Esophagus (tissue), 2 donors: ENCODE measurements around the gene ATF7IP. TPM values are rescaled to one million over a fixed set of nuclear protein-coding genes. Genes with fewer than 3 reads are reported as not detected.
A peak's percentile ranks its signal among the peaks of the same experiment; 100 is the strongest.
"Not testable (repeated sequence)": the region's sequence is repeated elsewhere in the genome, so short reads cannot be mapped to it uniquely, and the experiment has no call there.

ENCODE experiments used
- H3K27ac ChIP-seq, 2 donors: one replicate each; pipeline ENCODE4 v1.5.1; 2013; ENCODE audit warnings: low read depth in 2 of 2, mild to moderate bottlenecking in 2 of 2, inconsistent platforms in 1 of 2, low read length in 1 of 2, moderate library complexity in 1 of 2
- H3K27me3 ChIP-seq, 2 donors: one replicate each; pipeline ENCODE4 v1.6.1; 2013; ENCODE audit warnings: low read length in 2 of 2, control low read depth in 1 of 2, mild to moderate bottlenecking in 1 of 2; ENCODE audit not compliant: insufficient read depth in 2 of 2, control insufficient read depth in 1 of 2
- H3K36me3 ChIP-seq, 2 donors: one replicate each; pipeline ENCODE4 v1.6.1; 2013; ENCODE audit warnings: low read length in 1 of 2; ENCODE audit not compliant: control insufficient read depth in 2 of 2, insufficient read depth in 2 of 2
- H3K4me1 ChIP-seq, 2 donors: one replicate each; pipeline ENCODE4 v1.6.1; 2013; ENCODE audit warnings: low read length in 1 of 2; ENCODE audit not compliant: control insufficient read depth in 2 of 2, insufficient read depth in 2 of 2
- H3K4me3 ChIP-seq, 2 donors: one replicate each; pipeline ENCODE4 v1.5.1; 2013; ENCODE audit warnings: low read length in 2 of 2, mild to moderate bottlenecking in 2 of 2, low read depth in 1 of 2, moderate library complexity in 1 of 2
- H3K9me3 ChIP-seq, 2 donors: one replicate each; pipeline ENCODE4 v1.6.1; 2013; ENCODE audit warnings: mild to moderate bottlenecking in 2 of 2, low read depth in 1 of 2, low read length in 1 of 2, moderate library complexity in 1 of 2; ENCODE audit not compliant: control insufficient read depth in 2 of 2, insufficient read depth in 1 of 2
- WGBS, 2 donors: extraction: QIAGEN DNeasy Blood & Tissue Kit; methylation state at CpG; one replicate each; pipeline ENCODE4 v1.1.7; 2013; 5-methylcytosine and 5-hydroxymethylcytosine counted together
- polyA plus RNA-seq, 2 donors: library from polyadenylated mRNA; stranded (reverse); fragments of 200-250 nt; gene quantifications; one replicate each; pipeline ENCODE4 v1.2.3, GENCODE V29; 2013
- donor health status: healthy with polysubstance abuse.
- donor health status: Bipolar disorder and iron deficiency.

ATF7IP gene
- polyA plus RNA-seq, 2 donors: 8.0 to 10.1 TPM

GRCh38 chr12:14393751-14394150 lies 28.3 kb downstream of the ATF7IP start:
- no peaks in the 10 kb centered on the region for H3K27me3 ChIP-seq
- no peaks in the 10 kb centered on the region for H3K4me1 ChIP-seq
- H3K27ac ChIP-seq: no peak overlapping the region
- 26 to 32% methylated on average over 1 of the region's 1 CpG for WGBS, 2 donors
- no peak overlapping the region for H3K4me3 ChIP-seq
- no peaks in the 10 kb centered on the region for H3K36me3 ChIP-seq
- H3K9me3 ChIP-seq: no peaks in the 10 kb centered on the region

- H3K9me3 ChIP-seq: no peaks in the 10 kb centered on the region
- WGBS, 2 donors: 3 to 4% methylated on average over 3 of the region's 3 CpGs
- H3K27me3 ChIP-seq: no peaks in the 10 kb centered on the region
- peak overlapping the region in 1 of 2 donors; percentile 7 for H3K4me3 ChIP-seq
- H3K36me3 ChIP-seq: no peaks in the 10 kb centered on the region
- H3K27ac ChIP-seq: peak overlapping the region in 1 of 2 donors; percentile 41
- no peaks in the 10 kb centered on the region for H3K4me1 ChIP-seq
Observed at GRCh38 chr12:14394317-14395073, 29.0 kb downstream of the ATF7IP start.

DNA sequence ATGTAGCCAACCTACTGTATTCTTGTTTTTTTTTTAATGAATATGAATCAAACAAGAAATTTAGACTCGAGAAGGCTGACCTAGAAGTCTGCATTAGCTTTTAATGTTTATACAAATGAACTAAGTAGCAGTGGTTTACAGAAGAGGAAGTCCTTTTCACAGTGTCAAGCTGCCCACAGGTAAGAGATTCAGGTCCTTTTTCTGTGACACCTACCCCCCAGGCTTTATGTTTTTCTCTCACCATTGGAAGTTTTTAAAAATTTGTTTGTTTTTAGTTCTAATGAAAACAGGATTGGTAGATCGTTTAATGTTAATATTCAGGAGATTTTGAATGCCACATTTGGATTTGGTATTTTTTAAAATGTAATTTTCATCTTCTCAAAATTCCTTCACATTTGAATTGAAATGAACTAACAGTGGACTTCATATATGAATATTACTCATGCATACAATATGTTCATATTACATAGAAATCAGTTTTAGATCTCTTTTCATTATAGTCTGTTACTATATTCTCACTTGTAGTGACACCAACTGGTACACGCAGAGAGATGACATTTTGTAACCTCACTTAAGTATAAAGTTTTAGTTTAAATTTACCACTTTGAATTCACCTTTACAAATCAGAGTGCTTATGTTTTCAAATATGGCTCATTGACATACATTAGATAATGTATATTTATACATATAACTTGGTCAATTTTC lies 29.7 kb downstream of the ATF7IP start:
- Histone ChIP-seq H3K27ac (peak overlapping the region; percentile 13 to 41), H3K4me1 (no peaks in the 10 kb centered on the region)
- WGBS, 2 donors: 25 to 36% methylated on average over 3 of the region's 3 CpGs

GRCh38 chr12:14396071-14396470 lies 30.6 kb downstream of the ATF7IP start:
- H3K4me3 ChIP-seq: no peak overlapping the region
- H3K9me3 ChIP-seq: no peaks in the 10 kb centered on the region
- H3K27me3 ChIP-seq: no peaks in the 10 kb centered on the region
- no peaks in the 10 kb centered on the region for H3K36me3 ChIP-seq
- no peaks in the 10 kb centered on the region for H3K4me1 ChIP-seq
- H3K27ac ChIP-seq: peak overlapping the region in 1 of 2 donors; percentile 27
- 47 to 50% methylated on average over 1 of the region's 1 CpG for WGBS, 2 donors

More for the DNA sequence above, 29.7 kb downstream of the ATF7IP start:
- Histone ChIP-seq H3K27me3 (no peaks in the 10 kb centered on the region), H3K36me3 (no peaks in the 10 kb centered on the region), H3K9me3 (no peaks in the 10 kb centered on the region), H3K4me3 (peak overlapping the region in 1 of 2 donors; percentile 7)

- H3K27me3 ChIP-seq: no peaks in the 10 kb centered on the region
Observed at GRCh38 chr12:14399871-14400270, 34.4 kb downstream of the ATF7IP start.

DNA sequence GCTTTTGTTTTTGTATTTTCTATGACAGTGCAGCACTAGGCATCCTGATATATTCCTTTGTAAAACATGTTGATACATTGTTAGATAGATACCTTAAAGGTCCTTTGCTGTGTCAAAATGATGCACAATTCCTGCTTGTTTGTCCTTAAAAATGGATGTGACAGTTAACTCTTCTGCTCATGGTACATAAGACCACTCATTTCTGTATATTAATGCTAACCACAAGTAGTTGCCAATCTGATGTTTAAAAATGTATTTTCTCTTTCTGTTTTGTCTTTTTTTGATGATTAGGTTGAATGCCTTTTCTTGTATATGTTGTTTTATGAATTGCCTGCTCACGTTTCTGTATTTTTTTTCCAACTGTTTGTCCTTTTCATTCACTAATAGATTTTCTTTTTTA lies 35.1 kb downstream of the ATF7IP start:
- no peaks in the 10 kb centered on the region for H3K9me3 ChIP-seq
- H3K27ac ChIP-seq: no peak overlapping the region
- H3K27me3 ChIP-seq: no peaks in the 10 kb centered on the region
- no peaks in the 10 kb centered on the region for H3K36me3 ChIP-seq
- 75 to 89% methylated on average over 1 of the region's 1 CpG for WGBS, 2 donors
- no peaks in the 10 kb centered on the region for H3K4me1 ChIP-seq
- no peak overlapping the region for H3K4me3 ChIP-seq

More at GRCh38 chr12:14399871-14400270, 34.4 kb downstream of the ATF7IP start:
- H3K4me3 ChIP-seq: no peak overlapping the region
- H3K9me3 ChIP-seq: no peaks in the 10 kb centered on the region
- H3K4me1 ChIP-seq: no peaks in the 10 kb centered on the region
- WGBS, 2 donors: 76 to 82% methylated on average over 3 of the region's 3 CpGs
- no peaks in the 10 kb centered on the region for H3K36me3 ChIP-seq
- no peak overlapping the region for H3K27ac ChIP-seq

DNA sequence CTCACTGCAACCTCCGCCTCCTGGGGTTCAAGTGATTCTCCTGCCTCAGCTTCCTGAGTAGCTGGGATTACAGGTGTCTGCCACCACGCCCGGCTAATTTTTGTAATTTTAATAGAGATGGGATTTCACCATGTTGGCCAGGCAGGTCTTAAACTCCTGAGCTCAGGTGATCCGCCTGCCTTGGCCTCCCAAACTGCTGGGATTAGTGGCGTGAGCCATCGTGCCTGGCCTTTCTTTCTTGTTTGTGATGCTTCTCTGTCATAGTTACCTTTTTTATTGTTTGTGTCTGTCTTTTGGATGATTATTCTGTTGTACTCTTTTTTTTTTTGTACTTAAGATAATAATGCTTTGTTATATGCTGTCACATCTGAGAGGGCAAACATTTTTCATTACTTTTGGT lies 35.8 kb downstream of the ATF7IP start:
- 73 to 79% methylated on average over 6 of the region's 6 CpGs for WGBS, 2 donors
- H3K27ac ChIP-seq: peak overlapping the region in 1 of 2 donors; percentile 66
- not testable (repeated sequence) for H3K36me3 ChIP-seq, H3K4me1 ChIP-seq, H3K4me3 ChIP-seq, H3K9me3 ChIP-seq, H3K27me3 ChIP-seq

DNA sequence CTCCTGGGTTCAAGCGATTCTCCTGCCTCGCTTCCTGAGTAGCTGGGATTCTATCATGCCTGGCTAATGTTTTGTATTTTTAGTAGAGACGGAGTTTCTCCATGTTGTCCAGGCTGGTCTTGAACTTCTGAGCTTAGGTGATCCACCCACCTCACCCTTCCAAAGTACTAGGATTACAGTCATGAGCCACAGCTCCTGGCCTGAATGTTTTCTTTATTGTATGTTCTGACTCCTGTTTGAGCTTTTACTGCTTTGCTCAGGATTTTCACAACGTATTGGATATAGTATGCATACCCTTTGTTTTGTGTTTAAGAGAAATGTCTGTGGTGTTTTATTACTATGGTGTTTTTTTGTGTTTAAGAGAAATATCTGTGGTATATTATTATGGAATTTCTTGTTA lies 37.2 kb downstream of the ATF7IP start:
- Histone ChIP-seq H3K36me3 (no peaks in the 10 kb centered on the region), H3K4me3 (no peak overlapping the region), H3K27me3 (no peaks in the 10 kb centered on the region), H3K9me3 (no peaks in the 10 kb centered on the region), H3K4me1 (no peaks in the 10 kb centered on the region), H3K27ac (no peak overlapping the region)
- WGBS, 2 donors: 80% methylated on average over 4 of the region's 4 CpGs

DNA sequence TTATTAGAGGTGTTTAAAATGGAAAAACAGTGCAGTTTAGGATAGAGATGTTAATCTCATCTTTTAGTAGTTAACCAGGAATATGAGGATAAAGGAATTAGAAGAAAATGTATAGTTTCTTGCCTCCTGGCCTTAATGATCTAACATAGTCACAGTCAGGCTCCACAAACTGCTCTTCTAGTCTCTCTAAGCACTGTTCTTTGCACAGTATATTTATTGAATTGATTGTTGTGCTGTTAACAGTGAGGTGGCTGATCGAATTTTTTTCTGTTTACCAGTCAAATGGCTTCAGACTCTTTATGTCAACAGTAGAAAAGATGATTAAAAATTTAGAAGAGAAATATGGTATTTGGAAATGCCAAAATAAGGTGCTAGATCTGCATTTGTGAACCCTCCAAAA lies 37.8 kb downstream of the ATF7IP start:
- H3K4me1 ChIP-seq: no peaks in the 10 kb centered on the region
- WGBS, 2 donors: 32 to 43% methylated on average over 1 of the region's 1 CpG
- H3K4me3 ChIP-seq: no peak overlapping the region
- no peaks in the 10 kb centered on the region for H3K36me3 ChIP-seq
- H3K27me3 ChIP-seq: no peaks in the 10 kb centered on the region
- H3K9me3 ChIP-seq: no peaks in the 10 kb centered on the region
- H3K27ac ChIP-seq: no peak overlapping the region
